Neuronal stem cell (in vitro differentiated cells): Measurements from ENCODE around the gene NPAS3.

ENCODE experiments used
- DNase-seq: peaks from one replicate; pipeline ENCODE4 v3.0.0-alpha.2; 2013; ENCODE audit warnings: low spot score
- H2AFZ ChIP-seq: one replicate; pipeline ENCODE4 v1.6.1; 2013; ENCODE audit warnings: mild to moderate bottlenecking, low read length, inconsistent platforms
- H2AK5ac ChIP-seq: 2 replicates; pipeline ENCODE4 v1.6.1; 2013; ENCODE audit warnings: low read depth, mild to moderate bottlenecking, inconsistent platforms, low read length, moderate library complexity, mixed read lengths
- H2BK120ac ChIP-seq: 2 replicates; pipeline ENCODE4 v1.6.1; 2013; ENCODE audit warnings: low read depth, mild to moderate bottlenecking, inconsistent platforms, low read length, moderate library complexity, mixed read lengths
- H2BK12ac ChIP-seq: one replicate; pipeline ENCODE4 v1.6.1; 2013; ENCODE audit warnings: low read length, inconsistent platforms
- H2BK15ac ChIP-seq: 2 replicates; pipeline ENCODE4 v1.6.1; 2013; ENCODE audit warnings: mild to moderate bottlenecking, low read length, inconsistent platforms, mixed read lengths
- H2BK5ac ChIP-seq: one replicate; pipeline ENCODE4 v1.6.1; 2013; ENCODE audit warnings: inconsistent platforms, mild to moderate bottlenecking, low read length, moderate library complexity
- H3K14ac ChIP-seq: one replicate; pipeline ENCODE4 v1.6.1; 2013; ENCODE audit warnings: low read length, inconsistent platforms
- H3K18ac ChIP-seq: 2 replicates; pipeline ENCODE4 v1.6.1; 2013; ENCODE audit warnings: low read length, inconsistent platforms
- H3K23ac ChIP-seq: 2 replicates; pipeline ENCODE4 v1.6.1; 2013; ENCODE audit warnings: low read depth, mild to moderate bottlenecking, mixed read lengths, low read length, inconsistent platforms; ENCODE audit not compliant: poor library complexity
- H3K27ac ChIP-seq: replicated peaks from 3 replicates; pipeline ENCODE4 v1.5.1; 2013; ENCODE audit warnings: low read length, inconsistent platforms
- H3K27me3 ChIP-seq, 3 experiments: 2 replicates each; pipeline ENCODE4 v1.6.1; 2013; ENCODE audit warnings: low read length in 3 of 3, mild to moderate bottlenecking in 2 of 3, inconsistent platforms in 1 of 3, low read depth in 1 of 3, mixed read lengths in 1 of 3, moderate library complexity in 1 of 3; ENCODE audit not compliant: control insufficient read depth in 3 of 3, insufficient read depth in 3 of 3
- H3K36me3 ChIP-seq, 2 donors: replicated peaks in 1 of 2; 2 replicates each; pipeline ENCODE4 v1.6.1; 2013; ENCODE audit warnings: low read length in 2 of 2; ENCODE audit not compliant: control insufficient read depth in 2 of 2, insufficient read depth in 2 of 2
- H3K4ac ChIP-seq: 2 replicates; pipeline ENCODE4 v1.6.1; 2013; ENCODE audit warnings: inconsistent platforms, mild to moderate bottlenecking, low read length, moderate library complexity
- H3K4me1 ChIP-seq, 2 donors: 1 replicate in 1 of 2; 2 replicates in 1 of 2; pipeline ENCODE4 v1.6.1; 2013; ENCODE audit warnings: low read length in 2 of 2, low read depth in 1 of 2; ENCODE audit not compliant: control insufficient read depth in 2 of 2, insufficient read depth in 1 of 2
- H3K4me2 ChIP-seq: one replicate; pipeline ENCODE4 v1.6.1; 2013; ENCODE audit warnings: mild to moderate bottlenecking, low read length, inconsistent platforms; ENCODE audit not compliant: insufficient read depth, poor library complexity, severe bottlenecking
- H3K4me3 ChIP-seq, 2 donors: 2 replicates each; pipeline ENCODE4 v1.5.1; 2013; ENCODE audit warnings: low read length in 2 of 2, mild to moderate bottlenecking in 2 of 2, inconsistent platforms in 1 of 2, moderate library complexity in 1 of 2
- H3K79me1 ChIP-seq: one replicate; pipeline ENCODE4 v1.6.1; 2013; ENCODE audit warnings: low read depth, mild to moderate bottlenecking, inconsistent platforms, low read length, moderate library complexity
- H3K9ac ChIP-seq: one replicate; pipeline ENCODE4 v1.6.1; 2013; ENCODE audit warnings: mild to moderate bottlenecking, low read depth, low read length, inconsistent platforms; ENCODE audit not compliant: poor library complexity
- H3K9me3 ChIP-seq, 2 donors: replicated peaks in 1 of 2; 2 replicates each; pipeline versions ENCODE3 to v1.6.1; 2013; ENCODE audit warnings: low read length in 2 of 2, mild to moderate bottlenecking in 2 of 2, inconsistent platforms in 1 of 2, low read depth in 1 of 2, mixed read lengths in 1 of 2, moderate library complexity in 1 of 2; ENCODE audit not compliant: control insufficient read depth in 2 of 2, insufficient read depth in 1 of 2
- H4K8ac ChIP-seq: one replicate; pipeline ENCODE4 v1.6.1; 2013; ENCODE audit warnings: low read depth, mild to moderate bottlenecking, inconsistent platforms, low read length, moderate library complexity
- H4K91ac ChIP-seq: one replicate; pipeline ENCODE4 v1.6.1; 2013; ENCODE audit warnings: low read length, low read depth, mild to moderate bottlenecking, inconsistent platforms; ENCODE audit not compliant: poor library complexity
- WGBS, 2 donors: extraction: QIAGEN DNeasy Blood & Tissue Kit; methylation state at CpG; one replicate each; pipeline ENCODE4 v1.1.7; 2013; ENCODE audit warnings: missing lambda C conversion rate in 2 of 2, mixed read lengths in 1 of 2; ENCODE audit not compliant: insufficient read length in 2 of 2, insufficient replicate concordance in 1 of 2; ENCODE audit errors: extremely low coverage in 2 of 2; 5-methylcytosine and 5-hydroxymethylcytosine counted together

The NPAS3 gene

GRCh38 chr14:33738029-33738428 is 799.4 kb downstream of the NPAS3 start:
- Histone ChIP-seq H2AFZ (no peak overlapping the region), H3K18ac (no peak overlapping the region), H3K4me3 (no peak overlapping the region), H3K27me3 (no peaks in the 10 kb centered on the region), H3K9me3 (peaks cover 0 to 7% of the 10 kb centered on the region in 2 donors), H2BK120ac (no peak overlapping the region), H3K14ac (no peak overlapping the region), H3K23ac (no peak overlapping the region), H3K79me1 (no peaks in the 10 kb centered on the region), H2BK15ac (no peak overlapping the region), H3K4me1 (no peaks in the 10 kb centered on the region), H3K9ac (no peak overlapping the region), H3K36me3 (peaks cover 0 to 77% of the 10 kb centered on the region in 2 donors), H2AK5ac (no peak overlapping the region), H2BK12ac (no peak overlapping the region), H3K27ac (no peak overlapping the region), H2BK5ac (no peak overlapping the region), H3K4me2 (no peak overlapping the region), H4K91ac (no peak overlapping the region), H4K8ac (no peak overlapping the region), H3K4ac (no peak overlapping the region)
- no peak for DNase-seq
- WGBS, 2 donors, result no CpG with 5 or more reads among the region's 4 CpGs

DNA sequence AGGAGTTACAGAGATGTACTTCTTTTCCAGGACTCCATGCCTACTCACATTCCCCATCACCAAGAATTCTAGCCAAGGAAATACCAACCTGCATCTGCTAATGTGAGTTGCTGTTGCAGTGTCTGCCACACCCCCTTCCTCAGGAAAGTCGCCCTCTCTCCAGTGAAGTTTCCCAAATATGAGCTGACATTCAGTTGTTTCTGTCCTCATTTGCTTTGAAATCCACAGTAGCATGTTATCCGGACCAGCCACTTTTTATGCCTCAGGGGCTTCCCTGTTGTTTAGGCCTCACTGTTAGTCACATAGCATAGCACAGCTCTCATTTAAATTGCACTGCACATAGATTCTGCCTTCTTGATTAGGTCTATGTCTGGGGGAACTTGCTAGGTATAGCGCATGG is 799.8 kb downstream of the NPAS3 start:
- no peak overlapping the region for H2BK5ac ChIP-seq
- H3K27ac ChIP-seq, result no peak overlapping the region
- H2AFZ ChIP-seq, result no peak overlapping the region
- H3K23ac ChIP-seq, result no peak overlapping the region
- no peak overlapping the region for H3K14ac ChIP-seq
- no peak overlapping the region for H4K8ac ChIP-seq
- DNase-seq, result no peak
- no peak overlapping the region for H3K9ac ChIP-seq
- H3K4me2 ChIP-seq, result no peak overlapping the region
- H3K9me3 ChIP-seq, result peaks cover 0 to 11% of the 10 kb centered on the region in 2 donors
- no peak overlapping the region for H2BK120ac ChIP-seq
- H3K79me1 ChIP-seq, result no peaks in the 10 kb centered on the region
- no peak overlapping the region for H2BK12ac ChIP-seq
- H2AK5ac ChIP-seq, result no peak overlapping the region
- no peak overlapping the region for H3K4me3 ChIP-seq
- H3K4me1 ChIP-seq, result no peaks in the 10 kb centered on the region
- no peak overlapping the region for H2BK15ac ChIP-seq
- peaks cover 0 to 80% of the 10 kb centered on the region in 2 donors for H3K36me3 ChIP-seq
- no peak overlapping the region for H3K4ac ChIP-seq
- no peak overlapping the region for H4K91ac ChIP-seq
- no peak overlapping the region for H3K18ac ChIP-seq
- no peaks in the 10 kb centered on the region for H3K27me3 ChIP-seq
- WGBS, 2 donors, result no CpG with 5 or more reads among the region's 3 CpGs

- H3K9ac ChIP-seq, result no peak overlapping the region
- no peak overlapping the region for H4K91ac ChIP-seq
- H3K27ac ChIP-seq, result no peak overlapping the region
- no peak overlapping the region for H2AFZ ChIP-seq
- H3K4me3 ChIP-seq, result no peak overlapping the region
- no peaks in the 10 kb centered on the region for H3K27me3 ChIP-seq
- no peak overlapping the region for H2BK5ac ChIP-seq
- H3K4me2 ChIP-seq, result no peak overlapping the region
- H3K4me1 ChIP-seq, result no peaks in the 10 kb centered on the region
- H2BK12ac ChIP-seq, result no peak overlapping the region
- no peak for DNase-seq
- H3K23ac ChIP-seq, result no peak overlapping the region
- no CpG with 5 or more reads among the region's 5 CpGs for WGBS, 2 donors
- no peak overlapping the region for H3K4ac ChIP-seq
- H2BK120ac ChIP-seq, result no peak overlapping the region
- H3K36me3 ChIP-seq, result peaks cover 0 to 75% of the 10 kb centered on the region in 2 donors
- no peak overlapping the region for H3K18ac ChIP-seq
- peaks cover 0 to 18% of the 10 kb centered on the region in 2 donors for H3K9me3 ChIP-seq
- no peaks in the 10 kb centered on the region for H3K79me1 ChIP-seq
- H3K14ac ChIP-seq, result no peak overlapping the region
- H2AK5ac ChIP-seq, result no peak overlapping the region
- no peak overlapping the region for H4K8ac ChIP-seq
- no peak overlapping the region for H2BK15ac ChIP-seq
These were observed 801.9 kb downstream of the NPAS3 start for GRCh38 chr14:33740531-33740930.

- no peak overlapping the region for H2AFZ ChIP-seq
- H3K9ac ChIP-seq, result no peak overlapping the region
- no peak overlapping the region for H2BK5ac ChIP-seq
- no peak overlapping the region for H4K91ac ChIP-seq
- H2BK120ac ChIP-seq, result no peak overlapping the region
- no peak overlapping the region for H3K18ac ChIP-seq
- no peak overlapping the region for H2BK15ac ChIP-seq
- no peak overlapping the region for H3K4ac ChIP-seq
- no peak overlapping the region for H2BK12ac ChIP-seq
- DNase-seq, result no peak
- no peak overlapping the region for H4K8ac ChIP-seq
- H3K36me3 ChIP-seq, result peaks cover 0 to 59% of the 10 kb centered on the region in 2 donors
- H3K14ac ChIP-seq, result no peak overlapping the region
- WGBS, 2 donors, result no CpG with 5 or more reads among the region's 4 CpGs
- H2AK5ac ChIP-seq, result no peak overlapping the region
- no peaks in the 10 kb centered on the region for H3K79me1 ChIP-seq
- H3K23ac ChIP-seq, result no peak overlapping the region
- no peak overlapping the region for H3K4me3 ChIP-seq
- H3K4me1 ChIP-seq, result no peaks in the 10 kb centered on the region
- H3K27me3 ChIP-seq, result no peaks in the 10 kb centered on the region
- no peak overlapping the region for H3K4me2 ChIP-seq
- peaks cover 0 to 18% of the 10 kb centered on the region in 2 donors for H3K9me3 ChIP-seq
- no peak overlapping the region for H3K27ac ChIP-seq
These were observed 803.5 kb downstream of the NPAS3 start for GRCh38 chr14:33742166-33742565.
